Measurements from ENCODE around the gene INPP5A. TPM values are rescaled to one million over a fixed set of nuclear protein-coding genes. Genes with fewer than 3 reads are reported as not detected.

INPP5A gene
- total and polyA plus RNA-seq, 4 donors = 12.4 to 39.9 (median 28.2) TPM

DNA sequence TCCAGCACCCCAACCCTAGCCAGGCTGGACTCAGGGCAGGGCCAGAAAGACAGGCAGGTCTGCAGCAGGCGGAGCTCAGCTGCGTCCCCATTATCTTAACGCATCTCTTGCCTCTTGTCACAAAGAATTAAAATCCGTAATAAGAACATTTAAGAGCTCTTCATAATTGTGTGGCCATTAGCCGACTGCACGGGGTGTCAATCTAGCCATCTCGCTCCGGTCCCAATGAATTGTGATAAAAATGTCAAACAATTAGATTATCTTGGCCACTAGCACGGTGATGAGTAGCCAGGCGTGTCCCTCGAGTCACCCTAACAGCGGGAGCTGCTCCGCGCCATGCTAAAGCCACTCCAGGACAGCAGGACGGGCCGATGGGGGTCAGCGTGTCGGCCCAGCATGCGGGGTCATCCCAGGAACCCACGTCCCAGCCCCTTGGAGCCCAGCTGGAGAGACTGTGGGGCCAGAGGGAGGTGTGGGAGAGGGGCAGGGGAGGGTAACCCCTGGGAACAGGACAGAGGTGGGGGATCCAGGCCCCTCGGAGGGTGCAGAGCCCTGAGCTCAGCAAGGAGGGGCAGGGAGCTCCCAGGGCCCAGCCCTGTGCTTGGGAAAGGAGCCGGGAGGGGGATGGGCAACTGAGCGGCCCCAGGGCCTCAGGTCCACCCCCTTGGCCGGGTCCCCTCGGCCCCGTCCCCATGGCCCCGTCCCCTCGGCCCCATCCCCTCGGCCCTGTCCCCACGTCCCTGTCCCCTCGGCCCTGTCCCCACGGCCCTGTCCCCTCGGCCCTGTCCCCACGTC is 266.0 kb downstream of the INPP5A start:
- H3K4me1 ChIP-seq (ENCODE audit: control insufficient read depth in 5 of 5, insufficient read depth in 5 of 5, low read length in 5 of 5) = peaks cover 0 to 5% (median 0%) of the 10 kb centered on the region in 5 donors
- H3K9me3 ChIP-seq (ENCODE audit: control insufficient read depth in 4 of 4, insufficient read depth in 3 of 4, low read length in 3 of 4) = peaks cover 0 to 7% (median 1%) of the 10 kb centered on the region in 4 donors
- ATAC-seq (ENCODE audit: insufficient read depth, low FRiP score) (no peak), DNase-seq (no peak)
- no peak overlapping the region for H3K4me3 ChIP-seq
- peaks cover 0 to 5% (median 5%) of the 10 kb centered on the region in 3 donors for H3K27me3 ChIP-seq (ENCODE audit: control insufficient read depth in 3 of 3, insufficient read depth in 3 of 3, low read length in 2 of 3)
- TF ChIP-seq, protein P1, sequence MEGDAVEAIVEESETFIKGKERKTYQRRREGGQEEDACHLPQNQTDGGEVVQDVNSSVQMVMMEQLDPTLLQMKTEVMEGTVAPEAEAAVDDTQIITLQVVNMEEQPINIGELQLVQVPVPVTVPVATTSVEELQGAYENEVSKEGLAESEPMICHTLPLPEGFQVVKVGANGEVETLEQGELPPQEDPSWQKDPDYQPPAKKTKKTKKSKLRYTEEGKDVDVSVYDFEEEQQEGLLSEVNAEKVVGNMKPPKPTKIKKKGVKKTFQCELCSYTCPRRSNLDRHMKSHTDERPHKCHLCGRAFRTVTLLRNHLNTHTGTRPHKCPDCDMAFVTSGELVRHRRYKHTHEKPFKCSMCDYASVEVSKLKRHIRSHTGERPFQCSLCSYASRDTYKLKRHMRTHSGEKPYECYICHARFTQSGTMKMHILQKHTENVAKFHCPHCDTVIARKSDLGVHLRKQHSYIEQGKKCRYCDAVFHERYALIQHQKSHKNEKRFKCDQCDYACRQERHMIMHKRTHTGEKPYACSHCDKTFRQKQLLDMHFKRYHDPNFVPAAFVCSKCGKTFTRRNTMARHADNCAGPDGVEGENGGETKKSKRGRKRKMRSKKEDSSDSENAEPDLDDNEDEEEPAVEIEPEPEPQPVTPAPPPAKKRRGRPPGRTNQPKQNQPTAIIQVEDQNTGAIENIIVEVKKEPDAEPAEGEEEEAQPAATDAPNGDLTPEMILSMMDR (IDR thresholded peaks at IDR 0.05; ENCODE audit: control extremely low read depth, extremely low read depth) = no peak
- H3K36me3 ChIP-seq (ENCODE audit: control insufficient read depth in 4 of 4, insufficient read depth in 4 of 4, low read length in 4 of 4) = no peaks in the 10 kb centered on the region
- no peak overlapping the region for H3K27ac ChIP-seq (ENCODE audit: low read depth in 1 of 2, low read length in 1 of 2)
- WGBS, 2 donors = 79 to 86% methylated on average over 30 to 34 of the region's 34 CpGs
- H3K9ac ChIP-seq (ENCODE audit: insufficient read depth in 1 of 2, low read length in 2 of 2) = no peak overlapping the region

DNA sequence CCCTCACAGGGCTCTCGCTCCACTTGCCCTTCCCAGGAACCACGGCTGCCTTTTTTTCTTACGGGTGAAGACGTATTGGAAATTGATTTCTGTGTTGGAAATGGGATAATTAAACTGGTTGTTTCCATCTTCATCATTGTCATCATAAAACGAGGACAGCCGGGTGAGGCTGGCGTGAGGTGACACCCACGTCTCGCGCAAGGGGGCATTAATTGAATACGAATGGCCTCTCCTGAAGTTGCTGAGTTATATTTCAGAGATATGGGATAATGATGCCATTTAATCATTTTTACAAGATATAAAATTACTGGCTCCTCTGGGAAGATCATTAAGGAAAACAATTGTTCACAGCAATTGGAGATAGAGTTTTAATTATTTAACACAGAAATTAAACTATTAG is 266.7 kb downstream of the INPP5A start:
- no peak overlapping the region for H3K4me3 ChIP-seq
- WGBS, 2 donors = 89 to 95% methylated on average over 11 of the region's 11 CpGs
- DNase-seq (no peak), ATAC-seq (ENCODE audit: insufficient read depth, low FRiP score) (no peak)
- H3K27me3 ChIP-seq (ENCODE audit: control insufficient read depth in 3 of 3, insufficient read depth in 3 of 3, low read length in 2 of 3) = peaks cover 0 to 5% (median 5%) of the 10 kb centered on the region in 3 donors
- H3K9me3 ChIP-seq (ENCODE audit: control insufficient read depth in 4 of 4, insufficient read depth in 3 of 4, low read length in 3 of 4) = peaks cover 0 to 7% (median 1%) of the 10 kb centered on the region in 4 donors
- H3K27ac ChIP-seq (ENCODE audit: low read depth in 1 of 2, low read length in 1 of 2) = no peak overlapping the region
- H3K36me3 ChIP-seq (ENCODE audit: control insufficient read depth in 4 of 4, insufficient read depth in 4 of 4, low read length in 4 of 4) = no peaks in the 10 kb centered on the region
- TF ChIP-seq, protein P1 (IDR thresholded peaks at IDR 0.05; ENCODE audit: control extremely low read depth, extremely low read depth) = no peak
- H3K4me1 ChIP-seq (ENCODE audit: control insufficient read depth in 5 of 5, insufficient read depth in 5 of 5, low read length in 5 of 5) = peaks cover 0 to 5% (median 0%) of the 10 kb centered on the region in 5 donors
- H3K9ac ChIP-seq (ENCODE audit: insufficient read depth in 1 of 2, low read length in 2 of 2) = no peak overlapping the region

DNA sequence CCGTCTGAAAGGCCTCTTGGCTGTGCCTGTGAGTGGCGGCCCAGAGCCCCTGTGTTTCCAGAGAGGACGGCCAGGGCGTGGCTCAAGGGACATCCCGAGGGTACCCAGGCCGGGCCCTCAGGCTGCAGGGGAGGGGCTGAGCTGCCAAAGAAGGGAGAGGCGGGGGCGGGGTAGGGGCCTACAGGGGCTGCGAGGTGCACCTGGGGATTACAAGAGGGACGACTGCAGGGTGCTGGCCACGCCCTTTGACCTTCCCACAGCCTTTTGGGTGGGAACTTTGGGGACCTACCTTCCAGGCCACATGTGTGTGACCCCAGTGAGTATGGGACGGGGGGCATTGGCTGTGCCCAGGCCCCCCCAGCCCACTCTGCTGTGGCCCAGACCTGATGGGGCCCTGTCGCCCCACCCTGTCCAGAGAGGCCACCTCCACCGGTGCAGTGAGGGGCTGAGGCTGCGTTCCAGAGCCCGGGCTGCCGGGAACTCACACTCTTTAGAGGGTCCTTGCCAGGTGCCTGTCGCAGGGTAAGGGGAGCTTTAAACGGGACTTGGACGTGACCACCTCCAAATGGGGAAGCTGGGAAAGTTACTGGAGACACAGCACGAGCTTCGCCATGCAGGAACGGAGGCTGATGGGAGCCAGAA is 267.3 kb downstream of the INPP5A start:
- DNase-seq = no peak

More for the DNA sequence above, 267.3 kb downstream of the INPP5A start:
- peaks cover 0 to 7% (median 5%) of the 10 kb centered on the region in 3 donors for H3K27me3 ChIP-seq (ENCODE audit: control insufficient read depth in 3 of 3, insufficient read depth in 3 of 3, low read length in 2 of 3)
- TF ChIP-seq, protein P1 (IDR thresholded peaks at IDR 0.05; ENCODE audit: control extremely low read depth, extremely low read depth) = no peak
- WGBS, 2 donors = 69 to 85% methylated on average over 20 to 23 of the region's 23 CpGs
- no peak overlapping the region for H3K27ac ChIP-seq (ENCODE audit: low read depth in 1 of 2, low read length in 1 of 2)
- no peak for ATAC-seq (ENCODE audit: insufficient read depth, low FRiP score)
- H3K4me1 ChIP-seq (ENCODE audit: control insufficient read depth in 5 of 5, insufficient read depth in 5 of 5, low read length in 5 of 5) = peaks cover 0 to 5% (median 0%) of the 10 kb centered on the region in 5 donors
- H3K9me3 ChIP-seq (ENCODE audit: control insufficient read depth in 4 of 4, insufficient read depth in 3 of 4, low read length in 3 of 4) = peaks cover 0 to 7% (median 1%) of the 10 kb centered on the region in 4 donors
- no peak overlapping the region for H3K4me3 ChIP-seq
- no peaks in the 10 kb centered on the region for H3K36me3 ChIP-seq (ENCODE audit: control insufficient read depth in 4 of 4, insufficient read depth in 4 of 4, low read length in 4 of 4)
- no peak overlapping the region for H3K9ac ChIP-seq (ENCODE audit: insufficient read depth in 1 of 2, low read length in 2 of 2)
